Breast epithelium (tissue), 3 donors: ENCODE measurements around the gene IKZF3.

Experiments
- POLR2A ChIP-seq: fragments of 450-650 bp; IDR thresholded peaks from one replicate; pipeline ENCODE4 v1.6.1; 2016; ENCODE audit warnings: antibody characterized with exemption, mild to moderate bottlenecking, moderate library complexity
- POLR2AphosphoS5 ChIP-seq, 3 donors: sonication (generic); formaldehyde crosslinking; IDR thresholded peaks; one replicate each; pipeline ENCODE4 v1.6.1; 2017; ENCODE audit warnings: antibody characterized with exemption in 3 of 3
- TF ChIP-seq, protein P1 (sequence below), 3 donors: fragments of 450-650 bp; IDR thresholded peaks; one replicate each; pipeline ENCODE4 v1.5.1; 2016 to 2017; ENCODE audit warnings: antibody characterized with exemption in 3 of 3, mild to moderate bottlenecking in 3 of 3, moderate library complexity in 3 of 3

DNA sequence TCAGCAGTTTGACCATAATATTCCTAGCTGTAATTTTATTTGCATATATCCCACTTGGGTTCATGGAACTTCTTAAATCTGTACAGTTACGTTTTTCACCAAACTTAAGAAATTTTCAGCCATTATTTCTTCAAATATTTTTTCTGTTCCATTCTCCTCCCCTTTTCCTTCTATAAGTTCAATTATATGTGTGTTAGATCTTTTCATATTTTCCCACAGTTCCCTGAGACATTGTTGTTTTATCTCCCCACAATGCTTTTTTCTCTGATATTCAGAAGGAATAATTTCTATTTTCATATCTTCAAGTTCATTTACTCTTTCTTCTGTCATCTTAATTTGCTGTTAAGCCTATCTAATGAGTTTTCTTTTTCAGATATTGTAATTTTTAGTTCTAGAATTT is 26.1 kb downstream of the IKZF3 start:
- TF ChIP-seq, protein P1, sequence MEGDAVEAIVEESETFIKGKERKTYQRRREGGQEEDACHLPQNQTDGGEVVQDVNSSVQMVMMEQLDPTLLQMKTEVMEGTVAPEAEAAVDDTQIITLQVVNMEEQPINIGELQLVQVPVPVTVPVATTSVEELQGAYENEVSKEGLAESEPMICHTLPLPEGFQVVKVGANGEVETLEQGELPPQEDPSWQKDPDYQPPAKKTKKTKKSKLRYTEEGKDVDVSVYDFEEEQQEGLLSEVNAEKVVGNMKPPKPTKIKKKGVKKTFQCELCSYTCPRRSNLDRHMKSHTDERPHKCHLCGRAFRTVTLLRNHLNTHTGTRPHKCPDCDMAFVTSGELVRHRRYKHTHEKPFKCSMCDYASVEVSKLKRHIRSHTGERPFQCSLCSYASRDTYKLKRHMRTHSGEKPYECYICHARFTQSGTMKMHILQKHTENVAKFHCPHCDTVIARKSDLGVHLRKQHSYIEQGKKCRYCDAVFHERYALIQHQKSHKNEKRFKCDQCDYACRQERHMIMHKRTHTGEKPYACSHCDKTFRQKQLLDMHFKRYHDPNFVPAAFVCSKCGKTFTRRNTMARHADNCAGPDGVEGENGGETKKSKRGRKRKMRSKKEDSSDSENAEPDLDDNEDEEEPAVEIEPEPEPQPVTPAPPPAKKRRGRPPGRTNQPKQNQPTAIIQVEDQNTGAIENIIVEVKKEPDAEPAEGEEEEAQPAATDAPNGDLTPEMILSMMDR (IDR thresholded peaks at IDR 0.05) = no peak
- TF ChIP-seq POLR2A (no peak), POLR2AphosphoS5 (IDR thresholded peaks at IDR 0.05) (no peak)
